Measurements from ENCODE around the gene C1orf74. TPM values are rescaled to one million over a fixed set of nuclear protein-coding genes. Genes with fewer than 3 reads are reported as not detected.

Gene C1orf74
- polyA plus RNA-seq, 1 donor from 2014 or later = 0.78 TPM

DNA sequence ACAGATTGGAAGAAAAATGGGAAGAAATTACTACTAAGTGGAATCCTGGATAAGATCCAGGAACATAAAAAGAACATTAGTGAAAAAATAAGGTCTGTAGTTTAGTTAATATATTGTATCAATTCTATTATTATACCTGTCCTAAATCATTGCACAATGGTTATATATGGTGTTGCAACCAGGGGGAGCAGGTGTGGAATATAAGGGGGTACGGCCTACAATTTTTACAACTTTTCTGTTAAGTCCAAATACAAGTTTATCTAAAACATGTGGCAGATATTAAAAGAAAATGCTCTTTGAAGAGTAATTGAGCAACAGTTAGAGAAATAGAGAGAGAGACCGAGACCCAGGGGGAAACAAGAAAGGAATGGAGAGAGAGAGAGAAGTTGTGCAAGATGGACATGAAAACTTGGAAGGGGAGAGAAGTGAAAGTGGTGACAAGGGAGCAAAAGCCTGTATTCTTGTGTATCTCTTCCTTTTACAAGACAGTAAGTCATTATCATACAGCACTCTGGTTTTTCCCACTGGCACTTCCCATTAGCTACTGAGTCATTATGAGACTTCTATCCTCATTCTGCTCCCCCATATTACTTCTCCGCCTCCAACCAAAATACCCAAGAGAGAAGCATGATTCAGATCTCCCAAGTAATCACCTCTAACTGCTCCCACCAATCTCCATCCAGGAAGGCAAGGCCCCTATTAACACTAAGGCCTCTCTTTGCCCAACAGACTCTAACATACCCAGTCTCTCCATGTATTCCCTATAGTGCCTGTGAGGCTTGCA, 50.8 kb downstream of the C1orf74 start:
- H3K27me3 Mint-ChIP-seq = no peaks in the 10 kb centered on the region
- H3K4me3 Mint-ChIP-seq = no peak overlapping the region
- no peaks in the 10 kb centered on the region for H3K9me3 Mint-ChIP-seq
- peaks cover 0 to 9% (median 1%) of the 10 kb centered on the region in 3 donors for H3K4me1 Mint-ChIP-seq
- H3K27ac Mint-ChIP-seq = no peak overlapping the region
- peaks cover 4% of the 10 kb centered on the region for H3K36me3 Mint-ChIP-seq

- Mint-ChIP-seq H3K27me3 (no peaks in the 10 kb centered on the region), H3K9me3 (no peaks in the 10 kb centered on the region), H3K27ac (no peak overlapping the region), H3K4me1 (peaks cover 0 to 9% (median 1%) of the 10 kb centered on the region in 3 donors), H3K4me3 (no peak overlapping the region), H3K36me3 (peaks cover 4% of the 10 kb centered on the region)
Observed at GRCh38 chr1:209732725-209733124, 51.6 kb downstream of the C1orf74 start.

DNA sequence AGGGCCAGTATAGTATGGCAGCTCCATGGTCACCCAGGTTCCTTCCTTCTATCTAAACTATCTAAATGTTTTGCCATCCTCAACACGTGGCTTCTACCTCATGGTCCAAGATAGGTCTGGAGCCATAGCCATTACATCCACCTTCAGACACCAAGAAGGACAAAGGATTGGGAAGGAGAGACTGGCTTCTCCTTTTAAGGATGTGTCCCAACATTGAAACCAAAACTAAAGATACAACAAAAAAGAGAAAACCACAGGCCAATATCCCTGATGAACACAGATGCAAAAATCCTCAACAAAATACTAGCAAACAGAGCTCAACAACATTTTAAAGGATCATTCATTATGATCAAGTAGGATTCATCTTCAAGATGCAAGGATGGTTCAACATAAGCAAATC, 54.9 kb downstream of the C1orf74 start:
- Mint-ChIP-seq H3K4me3 (no peak overlapping the region), H3K27ac (no peak overlapping the region), H3K36me3 (peaks cover 2% of the 10 kb centered on the region), H3K27me3 (no peaks in the 10 kb centered on the region), H3K4me1 (peaks cover 0 to 7% (median 3%) of the 10 kb centered on the region in 3 donors), H3K9me3 (no peaks in the 10 kb centered on the region)

Other genes starting within 250 kb of the C1orf74 start
- gene CAMK1G, start 200.8 kb downstream of the C1orf74 start, polyA plus RNA-seq = not detected
- gene LAMB3, start 132.1 kb downstream of the C1orf74 start, polyA plus RNA-seq = not detected
- 0.38 TPM for gene G0S2, start 109.1 kb downstream of the C1orf74 start, polyA plus RNA-seq
- not detected for gene HSD11B1, start 79.7 kb downstream of the C1orf74 start, polyA plus RNA-seq
- 240 TPM for gene TRAF3IP3, start 28.5 kb downstream of the C1orf74 start, polyA plus RNA-seq
- 0.93 TPM for gene IRF6, start 21.6 kb upstream of the C1orf74 start, polyA plus RNA-seq
- 4.4 TPM for gene UTP25, start 43.4 kb upstream of the C1orf74 start, polyA plus RNA-seq
- gene SYT14, start 153.7 kb upstream of the C1orf74 start, polyA plus RNA-seq = not detected